HG03045 (cell line): Measurements from ENCODE around the gene MYH7.

Experiments used
- ATAC-seq: cut with Tn5 transposase; IDR thresholded peaks from one replicate; pipeline ENCODE4 v1.9.1; 2021; ENCODE audit warnings: mild to moderate bottlenecking, moderate library complexity; ENCODE audit not compliant: unreplicated experiment

The MYH7 gene

GRCh38 chr14:23449314-23449713 is 13.9 kb upstream of the MYH7 start:
- ATAC-seq: no peak

GRCh38 chr14:23447361-23448350 is 12.2 kb upstream of the MYH7 start:
- no peak for ATAC-seq

- ATAC-seq: no peak
These were observed 10.9 kb upstream of the MYH7 start for GRCh38 chr14:23446291-23446851.

GRCh38 chr14:23445773-23446172 is 10.3 kb upstream of the MYH7 start:
- no peak for ATAC-seq

GRCh38 chr14:23444314-23444713 is 8.9 kb upstream of the MYH7 start:
- no peak for ATAC-seq

GRCh38 chr14:23443881-23444280 is 8.4 kb upstream of the MYH7 start:
- no peak for ATAC-seq

GRCh38 chr14:23443411-23443812 is 8.0 kb upstream of the MYH7 start:
- no peak for ATAC-seq

- no peak for ATAC-seq
These were observed 7.4 kb upstream of the MYH7 start for GRCh38 chr14:23442721-23443356.

GRCh38 chr14:23441076-23441475 is 5.6 kb upstream of the MYH7 start:
- ATAC-seq: no peak

GRCh38 chr14:23439107-23439835 is 3.8 kb upstream of the MYH7 start:
- no peak for ATAC-seq

- ATAC-seq: no peak
These were observed 2.9 kb upstream of the MYH7 start for GRCh38 chr14:23438101-23438971.

GRCh38 chr14:23437133-23438100 is 2.0 kb upstream of the MYH7 start:
- ATAC-seq: no peak

GRCh38 chr14:23436327-23437132 is 1.1 kb upstream of the MYH7 start:
- ATAC-seq: no peak

- ATAC-seq: no peak
These were observed 805 bp downstream of the MYH7 start for GRCh38 chr14:23434488-23435222.

- ATAC-seq: no peak
These were observed 2.0 kb downstream of the MYH7 start for GRCh38 chr14:23433457-23433856.

- no peak for ATAC-seq
These were observed 2.5 kb downstream of the MYH7 start for GRCh38 chr14:23432946-23433345.

GRCh38 chr14:23432102-23432925 is 3.1 kb downstream of the MYH7 start:
- ATAC-seq: no peak
